CD14-positive monocyte (primary cell): Measurements from ENCODE around the gene ZC3H7A. TPM values are rescaled to one million over a fixed set of nuclear protein-coding genes. Genes with fewer than 3 reads are reported as not detected.

Experiments
- DNase-seq, 3 donors: peaks; one replicate each; pipeline ENCODE4 v3.0.0-alpha.2; 2011 to 2022
- H2AFZ ChIP-seq: 2 replicates; pipeline ENCODE4 v1.6.0; 2012; ENCODE audit warnings: mild to moderate bottlenecking, low read depth, low read length, inconsistent platforms; ENCODE audit not compliant: insufficient read depth, poor library complexity, severe bottlenecking
- H3K27ac ChIP-seq, 2 donors: 1 replicate in 1 of 2; 2 replicates in 1 of 2; pipeline ENCODE4 v1.5.1; 2012 to 2013; ENCODE audit warnings: low read length in 2 of 2, control low read depth in 1 of 2, inconsistent platforms in 1 of 2, low read depth in 1 of 2, mild to moderate bottlenecking in 1 of 2
- H3K27me3 ChIP-seq, 2 donors: one replicate each; pipeline versions ENCODE4 v1.6.0 to v1.6.1; 2011 to 2013; ENCODE audit warnings: low read length in 2 of 2; ENCODE audit not compliant: control insufficient read depth in 2 of 2, insufficient read depth in 2 of 2
- H3K36me3 ChIP-seq, 2 donors: replicated peaks in 1 of 2; 1 replicate in 1 of 2; 2 replicates in 1 of 2; pipeline versions ENCODE4 v1.5.1 to v1.6.1; 2012 to 2013; ENCODE audit warnings: low read length in 2 of 2, control low read depth in 1 of 2, inconsistent platforms in 1 of 2, mild to moderate bottlenecking in 1 of 2; ENCODE audit not compliant: insufficient read depth in 2 of 2, control insufficient read depth in 1 of 2
- H3K4me1 ChIP-seq, 2 donors: 1 replicate in 1 of 2; 2 replicates in 1 of 2; pipeline versions ENCODE4 v1.5.1 to v1.6.1; 2012 to 2013; ENCODE audit warnings: low read length in 2 of 2, control low read depth in 1 of 2, inconsistent platforms in 1 of 2, mild to moderate bottlenecking in 1 of 2, moderate library complexity in 1 of 2; ENCODE audit not compliant: insufficient read depth in 2 of 2, control insufficient read depth in 1 of 2
- H3K4me2 ChIP-seq: replicated peaks from 2 replicates; pipeline ENCODE3; 2012; ENCODE audit warnings: low read length, moderate library complexity, mild to moderate bottlenecking; ENCODE audit not compliant: poor library complexity, severe bottlenecking; ENCODE audit errors: extremely low read depth
- H3K4me3 ChIP-seq, 3 experiments: fragments of 200-600 bp in 1 of 3; sonication (generic) in 1 of 3; replicated peaks in 1 of 3; 1 replicate in 2 of 3; 2 replicates in 1 of 3; pipeline ENCODE4 v1.5.1; 2011 to 2013; ENCODE audit warnings: low read length in 3 of 3, mild to moderate bottlenecking in 3 of 3, control low read depth in 2 of 3, low read depth in 2 of 3, inconsistent platforms in 1 of 3, moderate library complexity in 1 of 3
- H3K79me2 ChIP-seq: 2 replicates; pipeline ENCODE4 v1.6.0; 2012; ENCODE audit warnings: mild to moderate bottlenecking, control low read depth, inconsistent platforms, low read length, moderate library complexity; ENCODE audit not compliant: insufficient read depth
- H3K9ac ChIP-seq: 2 replicates; pipeline ENCODE4 v1.6.0; 2017; ENCODE audit warnings: low read length, mild to moderate bottlenecking; ENCODE audit not compliant: insufficient read depth, poor library complexity, severe bottlenecking
- H3K9me3 ChIP-seq, 2 donors: replicated peaks in 1 of 2; 1 replicate in 1 of 2; 2 replicates in 1 of 2; pipeline versions ENCODE4 v1.5.1 to v1.6.1; 2012 to 2013; ENCODE audit warnings: low read length in 2 of 2, control low read depth in 1 of 2; ENCODE audit not compliant: control insufficient read depth in 1 of 2, insufficient read depth in 1 of 2
- H4K20me1 ChIP-seq: 2 replicates; pipeline ENCODE4 v1.6.0; 2012; ENCODE audit warnings: mild to moderate bottlenecking, low read length, control low read depth, moderate library complexity; ENCODE audit not compliant: insufficient read depth
- H3K27ac Mint-ChIP-seq, 7 donors: one replicate each; pipeline ENCODE4 v1.8.0; 2020; ENCODE audit warnings: mild to moderate bottlenecking in 7 of 7, mixed read lengths in 7 of 7, moderate library complexity in 6 of 7, inconsistent platforms in 2 of 7
- H3K27me3 Mint-ChIP-seq, 3 donors: one replicate each; pipeline ENCODE4 v1.8.0; 2021 to 2022; ENCODE audit warnings: low read depth in 3 of 3, mild to moderate bottlenecking in 3 of 3, mixed read lengths in 3 of 3, moderate library complexity in 3 of 3, inconsistent platforms in 1 of 3
- H3K36me3 Mint-ChIP-seq, 2 donors: one replicate each; pipeline ENCODE4 v1.8.0; 2020; ENCODE audit warnings: mixed read lengths in 2 of 2, inconsistent platforms in 1 of 2, mild to moderate bottlenecking in 1 of 2
- H3K4me1 Mint-ChIP-seq: one replicate; pipeline ENCODE4 v1.8.0; 2020; ENCODE audit warnings: mild to moderate bottlenecking, mixed read lengths
- H3K4me3 Mint-ChIP-seq, 2 donors: one replicate each; pipeline ENCODE4 v1.8.0; 2020; ENCODE audit warnings: mild to moderate bottlenecking in 2 of 2, mixed read lengths in 2 of 2, moderate library complexity in 1 of 2
- H3K9me3 Mint-ChIP-seq, 7 donors: one replicate each; pipeline ENCODE4 v1.8.0; 2020 to 2022; ENCODE audit warnings: mixed read lengths in 7 of 7, mild to moderate bottlenecking in 6 of 7, moderate library complexity in 6 of 7, inconsistent platforms in 2 of 7
- WGBS: methylation state at CpG from one replicate; pipeline ENCODE4 v1.1.5; 2013; ENCODE audit warnings: missing lambda C conversion rate; ENCODE audit not compliant: insufficient coverage; 5-methylcytosine and 5-hydroxymethylcytosine counted together
- intact Hi-C, 2 donors: fragments of 100-400 bp; cut with micrococcal nuclease; formaldehyde crosslinking; loops; one replicate each; pipeline versions ENCODE4 v1.15.0 to v1.15.1; 2023
- polyA plus RNA-seq, 3 donors: library from polyadenylated mRNA; depleted of rRNA in 1 of 3; unstranded in 2 of 3; stranded (reverse) in 1 of 3; fragments of 300-500 nt in 2 of 3; fragments of >200 nt in 1 of 3; fragmentation: Illumina TruSeq in 2 of 3; gene quantifications; 1 replicate in 2 of 3; 2 replicates in 1 of 3; pipeline ENCODE4 v1.2.3, GENCODE V29; 2012 to 2021
- TF ChIP-seq, protein P1 (sequence below): fragments of 200-600 bp; IDR thresholded peaks from one replicate; pipeline ENCODE4 v1.8.0; 2022; ENCODE audit warnings: antibody characterized with exemption, mild to moderate bottlenecking

Gene ZC3H7A
- polyA plus RNA-seq, 3 donors: 22.6 to 62.0 (median 27.5) TPM

DNA sequence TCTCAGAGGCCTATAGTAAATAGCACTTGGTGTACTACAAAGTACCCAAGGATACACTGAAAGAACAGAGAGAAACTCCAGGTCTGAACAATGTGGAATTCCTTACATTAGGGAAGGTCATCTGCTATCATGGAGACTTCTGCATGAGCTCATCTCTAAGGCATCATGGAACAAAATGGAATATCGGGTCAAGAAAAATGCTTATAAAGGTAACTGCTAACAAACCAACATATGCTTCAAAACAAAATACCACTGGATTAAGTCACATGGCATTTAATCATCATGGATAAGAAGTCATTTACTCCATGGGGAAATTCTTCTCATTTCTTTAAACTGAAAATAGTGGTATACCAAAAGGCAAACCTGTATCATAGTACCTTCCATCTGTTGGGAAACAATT lies 88.6 kb downstream of the ZC3H7A start:
- Histone ChIP-seq H3K4me2 (no peak overlapping the region), H3K27ac (no peak overlapping the region), H3K36me3 (peaks cover 48 to 98% of the 10 kb centered on the region in 2 donors), H4K20me1 (peaks cover 42% of the 10 kb centered on the region), H3K4me1 (no peaks in the 10 kb centered on the region), H3K9ac (no peak overlapping the region), H3K79me2 (peaks cover 37% of the 10 kb centered on the region), H3K27me3 (no peaks in the 10 kb centered on the region), H3K4me3 (no peak overlapping the region), H3K9me3 (no peaks in the 10 kb centered on the region), H2AFZ (no peak overlapping the region)
- Mint-ChIP-seq H3K9me3 (no peaks in the 10 kb centered on the region), H3K4me3 (no peak overlapping the region), H3K4me1 (no peaks in the 10 kb centered on the region), H3K27me3 (peaks cover 0 to 2% (median 0%) of the 10 kb centered on the region in 3 donors), H3K27ac (no peak overlapping the region), H3K36me3 (peaks cover 68 to 85% of the 10 kb centered on the region in 2 donors)
- no peak for DNase-seq
- WGBS: no CpG with 5 or more reads among the region's 1 CpG
- TF ChIP-seq, protein P1, sequence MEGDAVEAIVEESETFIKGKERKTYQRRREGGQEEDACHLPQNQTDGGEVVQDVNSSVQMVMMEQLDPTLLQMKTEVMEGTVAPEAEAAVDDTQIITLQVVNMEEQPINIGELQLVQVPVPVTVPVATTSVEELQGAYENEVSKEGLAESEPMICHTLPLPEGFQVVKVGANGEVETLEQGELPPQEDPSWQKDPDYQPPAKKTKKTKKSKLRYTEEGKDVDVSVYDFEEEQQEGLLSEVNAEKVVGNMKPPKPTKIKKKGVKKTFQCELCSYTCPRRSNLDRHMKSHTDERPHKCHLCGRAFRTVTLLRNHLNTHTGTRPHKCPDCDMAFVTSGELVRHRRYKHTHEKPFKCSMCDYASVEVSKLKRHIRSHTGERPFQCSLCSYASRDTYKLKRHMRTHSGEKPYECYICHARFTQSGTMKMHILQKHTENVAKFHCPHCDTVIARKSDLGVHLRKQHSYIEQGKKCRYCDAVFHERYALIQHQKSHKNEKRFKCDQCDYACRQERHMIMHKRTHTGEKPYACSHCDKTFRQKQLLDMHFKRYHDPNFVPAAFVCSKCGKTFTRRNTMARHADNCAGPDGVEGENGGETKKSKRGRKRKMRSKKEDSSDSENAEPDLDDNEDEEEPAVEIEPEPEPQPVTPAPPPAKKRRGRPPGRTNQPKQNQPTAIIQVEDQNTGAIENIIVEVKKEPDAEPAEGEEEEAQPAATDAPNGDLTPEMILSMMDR: no peak
- intact Hi-C loops: no loop called here

DNA sequence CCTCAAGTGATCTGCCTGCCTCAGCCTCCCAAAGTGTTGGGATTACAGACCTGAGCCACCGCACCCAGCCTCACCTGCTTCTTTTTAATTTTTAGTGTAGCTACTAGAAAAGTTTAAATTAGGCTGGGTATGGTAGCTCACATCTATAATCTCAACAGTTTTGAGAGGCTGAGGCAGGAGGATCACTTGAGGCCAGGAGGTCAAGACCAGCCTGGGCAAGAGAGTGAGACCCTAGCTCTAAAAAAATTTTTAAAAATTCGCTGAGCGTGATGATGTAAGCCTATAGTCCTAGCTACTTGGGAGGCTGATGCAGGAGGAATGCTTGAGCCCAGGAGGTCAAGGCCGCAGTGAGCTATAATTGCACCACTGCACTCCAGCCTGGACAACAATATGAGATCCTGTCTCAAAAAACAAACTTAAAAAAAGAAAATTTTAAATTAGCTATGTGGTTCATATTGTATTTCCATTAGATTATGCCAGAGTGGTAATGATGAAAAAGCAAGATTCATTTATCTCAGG lies 89.3 kb downstream of the ZC3H7A start:
- no peak overlapping the region for H3K4me2 ChIP-seq
- H3K9me3 ChIP-seq: no peaks in the 10 kb centered on the region
- intact Hi-C loops: no loop called here
- H3K27me3 ChIP-seq: no peaks in the 10 kb centered on the region
- H2AFZ ChIP-seq: no peak overlapping the region
- no peaks in the 10 kb centered on the region for H3K4me1 Mint-ChIP-seq
- H4K20me1 ChIP-seq: peaks cover 46% of the 10 kb centered on the region
- no peak overlapping the region for H3K9ac ChIP-seq
- no peak overlapping the region for H3K27ac Mint-ChIP-seq
- no peak overlapping the region for H3K4me3 ChIP-seq
- TF ChIP-seq, protein P1: no peak
- no peaks in the 10 kb centered on the region for H3K9me3 Mint-ChIP-seq
- peaks cover 0 to 2% (median 0%) of the 10 kb centered on the region in 3 donors for H3K27me3 Mint-ChIP-seq
- H3K4me3 Mint-ChIP-seq: no peak overlapping the region
- WGBS: 92% methylated on average over 2 of the region's 4 CpGs
- H3K79me2 ChIP-seq: peaks cover 44% of the 10 kb centered on the region
- H3K27ac ChIP-seq: no peak overlapping the region
- peaks cover 51 to 97% of the 10 kb centered on the region in 2 donors for H3K36me3 ChIP-seq
- no peaks in the 10 kb centered on the region for H3K4me1 ChIP-seq
- peaks cover 71 to 83% of the 10 kb centered on the region in 2 donors for H3K36me3 Mint-ChIP-seq
- no peak for DNase-seq
